Esophagus muscularis mucosa (tissue), 3 donors: Measurements from ENCODE around the gene CNIH3.

ENCODE experiments used
- POLR2A ChIP-seq: fragments of 450-650 bp; IDR thresholded peaks from one replicate; pipeline ENCODE4 v1.6.1; 2017; ENCODE audit warnings: antibody characterized with exemption, moderate library complexity, mild to moderate bottlenecking, low read depth
- TF ChIP-seq, protein P1 (sequence below), 3 experiments: fragments of 200-600 bp in 2 of 3; fragments of 450-650 bp in 1 of 3; sonication (generic) in 2 of 3; IDR thresholded peaks; one replicate each; pipeline ENCODE4 v1.5.1; 2017 to 2019; ENCODE audit warnings: antibody characterized with exemption in 3 of 3, mild to moderate bottlenecking in 2 of 3, moderate library complexity in 1 of 3

DNA sequence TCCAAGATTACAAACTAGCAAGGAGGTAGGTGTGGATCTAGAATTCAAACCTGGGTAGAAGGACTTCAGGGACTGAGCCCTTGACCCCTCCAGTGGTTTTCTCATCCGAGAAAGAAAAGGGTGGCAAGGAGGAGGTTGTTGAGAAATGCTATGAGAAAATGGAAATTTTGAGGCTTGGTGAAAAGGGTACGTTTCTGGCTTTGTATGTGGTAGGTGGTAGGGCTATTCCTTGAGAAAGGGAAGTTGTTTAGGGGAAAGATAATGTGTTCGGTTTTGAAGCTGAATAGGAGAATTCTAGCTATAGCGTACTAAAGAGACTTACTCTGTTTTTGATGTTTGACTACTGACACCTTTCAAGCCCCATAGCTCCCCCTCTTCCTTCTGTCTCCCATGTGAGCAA, 133.8 kb downstream of the CNIH3 start:
- TF ChIP-seq, protein P1, sequence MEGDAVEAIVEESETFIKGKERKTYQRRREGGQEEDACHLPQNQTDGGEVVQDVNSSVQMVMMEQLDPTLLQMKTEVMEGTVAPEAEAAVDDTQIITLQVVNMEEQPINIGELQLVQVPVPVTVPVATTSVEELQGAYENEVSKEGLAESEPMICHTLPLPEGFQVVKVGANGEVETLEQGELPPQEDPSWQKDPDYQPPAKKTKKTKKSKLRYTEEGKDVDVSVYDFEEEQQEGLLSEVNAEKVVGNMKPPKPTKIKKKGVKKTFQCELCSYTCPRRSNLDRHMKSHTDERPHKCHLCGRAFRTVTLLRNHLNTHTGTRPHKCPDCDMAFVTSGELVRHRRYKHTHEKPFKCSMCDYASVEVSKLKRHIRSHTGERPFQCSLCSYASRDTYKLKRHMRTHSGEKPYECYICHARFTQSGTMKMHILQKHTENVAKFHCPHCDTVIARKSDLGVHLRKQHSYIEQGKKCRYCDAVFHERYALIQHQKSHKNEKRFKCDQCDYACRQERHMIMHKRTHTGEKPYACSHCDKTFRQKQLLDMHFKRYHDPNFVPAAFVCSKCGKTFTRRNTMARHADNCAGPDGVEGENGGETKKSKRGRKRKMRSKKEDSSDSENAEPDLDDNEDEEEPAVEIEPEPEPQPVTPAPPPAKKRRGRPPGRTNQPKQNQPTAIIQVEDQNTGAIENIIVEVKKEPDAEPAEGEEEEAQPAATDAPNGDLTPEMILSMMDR (IDR thresholded peaks at IDR 0.05) = no peak
- no peak for TF ChIP-seq POLR2A
